GM23338 (cell line): ENCODE measurements around the gene CNPPD1. TPM values are rescaled to one million over a fixed set of nuclear protein-coding genes. Genes with fewer than 3 reads are reported as not detected.

Experiments
- ATAC-seq: fragments of 200-7000 bp; cut with Tn5 transposase; 3 replicates; pipeline ENCODE4 v1.9.1; 2020
- DNase-seq: peaks from one replicate; pipeline ENCODE4 v3.0.0-alpha.2; 2015; ENCODE audit warnings: low spot score
- H2AFZ ChIP-seq: fragments of 200-600 bp; sonication (generic); 2 replicates; pipeline ENCODE4 v1.8.0; 2016; ENCODE audit warnings: antibody characterized with exemption, mild to moderate bottlenecking, moderate library complexity
- H3F3A ChIP-seq: fragments of 200-600 bp; sonication (generic); replicated peaks from 2 replicates; pipeline ENCODE4 v1.8.0; 2017; ENCODE audit warnings: antibody characterized with exemption, mixed run types, low read depth
- H3K27ac ChIP-seq: fragments of 200-600 bp; sonication (generic); 2 replicates; pipeline ENCODE4 v1.6.1; 2016; ENCODE audit warnings: low read depth
- H3K27me3 ChIP-seq: fragments of 200-600 bp; sonication (generic); 2 replicates; pipeline ENCODE4 v1.8.0; 2016; ENCODE audit warnings: mild to moderate bottlenecking, mixed run types, moderate library complexity; ENCODE audit not compliant: insufficient read depth
- H3K36me3 ChIP-seq: fragments of 200-600 bp; sonication (generic); 2 replicates; pipeline ENCODE4 v1.8.0; 2016; ENCODE audit warnings: mild to moderate bottlenecking; ENCODE audit not compliant: insufficient read depth
- H3K4me1 ChIP-seq: fragments of 200-600 bp; sonication (generic); 2 replicates; pipeline ENCODE4 v1.8.0; 2016; ENCODE audit warnings: mild to moderate bottlenecking, moderate library complexity; ENCODE audit not compliant: insufficient read depth
- H3K4me2 ChIP-seq: fragments of 200-600 bp; sonication (generic); 2 replicates; pipeline ENCODE4 v1.7.1; 2017; ENCODE audit warnings: mixed run types
- H3K4me3 ChIP-seq: fragments of 200-600 bp; sonication (generic); 2 replicates; pipeline ENCODE4 v1.6.1; 2016; ENCODE audit warnings: mixed run types
- H3K79me2 ChIP-seq: fragments of 200-600 bp; sonication (generic); replicated peaks from 2 replicates; pipeline ENCODE4 v1.8.0; 2017; ENCODE audit warnings: mild to moderate bottlenecking; ENCODE audit not compliant: insufficient read depth
- H3K9me2 ChIP-seq: fragments of 200-600 bp; sonication (generic); 2 replicates; pipeline ENCODE4 v1.8.0; 2017; ENCODE audit not compliant: insufficient read depth
- H4K20me1 ChIP-seq: fragments of 200-600 bp; sonication (generic); replicated peaks from 2 replicates; pipeline ENCODE4 v1.8.0; 2017; ENCODE audit warnings: mild to moderate bottlenecking; ENCODE audit not compliant: insufficient read depth
- H3K27ac Mint-ChIP-seq: 2 replicates; pipeline ENCODE4 v1.8.0; 2020; ENCODE audit warnings: inconsistent platforms, mild to moderate bottlenecking, moderate library complexity, mixed read lengths
- H3K27me3 Mint-ChIP-seq: 3 replicates; pipeline ENCODE4 v1.8.0; 2022; ENCODE audit warnings: low read depth, mild to moderate bottlenecking, moderate library complexity, mixed read lengths, inconsistent platforms; ENCODE audit not compliant: insufficient read depth, poor library complexity
- H3K36me3 Mint-ChIP-seq: 3 replicates; pipeline ENCODE4 v1.8.0; 2021; ENCODE audit warnings: low read depth, mild to moderate bottlenecking, inconsistent platforms, moderate library complexity, mixed read lengths
- H3K4me1 Mint-ChIP-seq: 3 replicates; pipeline ENCODE4 v1.8.0; 2020; ENCODE audit warnings: mild to moderate bottlenecking, inconsistent platforms, mixed read lengths
- H3K4me3 Mint-ChIP-seq: 3 replicates; pipeline ENCODE4 v1.8.0; 2021; ENCODE audit warnings: moderate library complexity, mild to moderate bottlenecking, inconsistent platforms, mixed read lengths
- H3K9me3 Mint-ChIP-seq: 3 replicates; pipeline ENCODE4 v1.8.0; 2020; ENCODE audit warnings: moderate library complexity, mild to moderate bottlenecking, inconsistent platforms, mixed read lengths
- CREB1 ChIP-seq: fragments of 250-450 bp; sonication (Bioruptor Pico); IDR thresholded peaks from 2 replicates; pipeline ENCODE4 v1.5.0; 2020; ENCODE audit warnings: low read depth, mild to moderate bottlenecking, moderate library complexity
- EZH2 ChIP-seq: fragments of 200-600 bp; sonication (generic); IDR thresholded peaks from one replicate; pipeline ENCODE4 v1.8.0; 2017; ENCODE audit warnings: antibody characterized with exemption, mild to moderate bottlenecking, low read depth; ENCODE audit not compliant: unreplicated experiment
- JUNB ChIP-seq: IDR thresholded peaks from one replicate; pipeline ENCODE4 v1.6.1; 2016; ENCODE audit warnings: antibody characterized with exemption; ENCODE audit not compliant: unreplicated experiment
- NANOG ChIP-seq: IDR thresholded peaks from 2 replicates; pipeline ENCODE4 v1.6.1; 2016; ENCODE audit warnings: antibody characterized with exemption, borderline replicate concordance
- POLR2AphosphoS5 ChIP-seq: IDR thresholded peaks from 2 replicates; pipeline ENCODE4 v1.6.1; 2016; ENCODE audit warnings: antibody characterized with exemption, low read depth
- ZNF114 ChIP-seq: fragments of 250-450 bp; sonication (Bioruptor Pico); IDR thresholded peaks from 2 replicates; pipeline ENCODE4 v1.5.0; 2020; ENCODE audit warnings: mild to moderate bottlenecking, moderate library complexity
- ZNF331 ChIP-seq: fragments of 250-450 bp; sonication (Bioruptor Pico); IDR thresholded peaks from 2 replicates; pipeline ENCODE4 v1.5.0; 2020; ENCODE audit warnings: low read depth, mild to moderate bottlenecking, moderate library complexity
- polyA plus RNA-seq: library from polyadenylated mRNA; unstranded; fragments of >200 nt; fragmentation: Nextera tagmentation; extraction: Ambion mirVana; gene quantifications from 2 replicates; pipeline ENCODE4 v1.2.1, GENCODE V29; 2016
- total RNA-seq: library from RNA; depleted of rRNA; stranded (reverse); fragments of >200 nt; shearing (Covaris generic); gene quantifications from 2 replicates; pipeline ENCODE4 v1.2.3, GENCODE V29; 2014
- TF ChIP-seq, protein P1 (sequence below): IDR thresholded peaks from 2 replicates; pipeline ENCODE4 v1.6.1; 2016; ENCODE audit warnings: antibody characterized with exemption
- TF ChIP-seq, protein P2 (sequence below): IDR thresholded peaks from one replicate; pipeline ENCODE4 v1.6.1; 2018; ENCODE audit warnings: antibody characterized with exemption; ENCODE audit not compliant: unreplicated experiment
- TF ChIP-seq, protein P3 (sequence below), 2 experiments: fragments of 200-600 bp in 1 of 2; sonication (generic) in 1 of 2; conservative IDR thresholded peaks; 2 replicates each; pipeline versions ENCODE4 v1.5.1 to v1.6.1; 2016 to 2017; ENCODE audit warnings: antibody characterized with exemption in 2 of 2, low read depth in 2 of 2, mild to moderate bottlenecking in 2 of 2, moderate library complexity in 1 of 2

Gene CNPPD1
- total and polyA plus RNA-seq, 2 experiments from 2014 or later: 18.0 to 18.2 TPM

DNA sequence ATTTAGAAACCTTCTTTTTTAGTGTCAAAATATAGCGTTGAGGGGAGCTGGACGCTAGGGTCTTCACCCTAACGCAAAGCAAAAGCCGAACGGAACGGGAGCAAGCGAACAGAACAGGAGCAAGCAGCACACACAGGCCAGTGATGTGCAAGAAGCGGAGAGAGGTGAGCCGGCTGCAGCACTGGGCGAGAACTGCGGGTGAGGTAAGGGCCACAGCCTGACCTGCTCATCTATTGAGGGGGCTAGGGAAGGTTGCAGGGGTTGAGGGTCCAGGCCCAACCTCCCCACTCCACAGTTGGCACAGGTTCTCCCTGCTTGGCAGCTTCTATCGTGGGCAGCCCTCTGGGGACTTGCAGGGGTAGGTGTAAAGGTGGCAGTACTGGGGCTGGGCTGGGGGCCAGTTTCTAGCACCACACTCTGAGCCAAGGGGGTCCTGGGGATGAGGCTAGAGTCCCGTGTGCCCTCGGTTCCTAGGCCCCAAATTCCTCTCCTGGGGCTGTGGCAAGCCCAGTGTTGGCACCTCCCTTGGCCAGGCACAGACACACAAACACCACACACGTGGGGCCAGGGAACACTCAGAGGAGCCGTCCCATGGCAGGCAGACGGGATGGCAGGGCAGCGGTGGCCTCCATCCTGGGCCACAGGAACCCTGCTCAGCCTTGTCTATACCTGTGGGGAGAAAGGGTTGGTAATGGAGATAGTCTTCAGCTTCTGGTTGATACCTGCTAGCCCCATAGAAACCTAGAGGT lies 43.2 kb upstream of the CNPPD1 start:
- peaks cover 9% of the 10 kb centered on the region; the same call in 1 of the 2 replicates for H3F3A ChIP-seq
- H3K4me3 ChIP-seq: peak overlapping the region; percentile 81
- peaks cover 5% of the 10 kb centered on the region; the same call in 1 of the 2 replicates for H3K36me3 ChIP-seq
- H3K4me2 ChIP-seq: peak overlapping the region; percentile 90; the same call in 1 of the 2 replicates
- Mint-ChIP-seq H3K9me3 (no peaks in the 10 kb centered on the region), H3K36me3 (peaks cover 44% of the 10 kb centered on the region), H3K4me3 (peak overlapping the region; percentile 90), H3K27me3 (peaks cover 14% of the 10 kb centered on the region), H3K4me1 (peaks cover 21% of the 10 kb centered on the region), H3K27ac (peak overlapping the region; percentile 95)
- no peaks in the 10 kb centered on the region; the same call in 1 of the 2 replicates for H4K20me1 ChIP-seq
- no peaks in the 10 kb centered on the region for H3K79me2 ChIP-seq
- peaks cover 17% of the 10 kb centered on the region for H3K4me1 ChIP-seq
- H2AFZ ChIP-seq: peak overlapping the region; percentile 81; the same call in 1 of the 2 replicates
- TF ChIP-seq POLR2AphosphoS5: no peak
- TF ChIP-seq, protein P1, sequence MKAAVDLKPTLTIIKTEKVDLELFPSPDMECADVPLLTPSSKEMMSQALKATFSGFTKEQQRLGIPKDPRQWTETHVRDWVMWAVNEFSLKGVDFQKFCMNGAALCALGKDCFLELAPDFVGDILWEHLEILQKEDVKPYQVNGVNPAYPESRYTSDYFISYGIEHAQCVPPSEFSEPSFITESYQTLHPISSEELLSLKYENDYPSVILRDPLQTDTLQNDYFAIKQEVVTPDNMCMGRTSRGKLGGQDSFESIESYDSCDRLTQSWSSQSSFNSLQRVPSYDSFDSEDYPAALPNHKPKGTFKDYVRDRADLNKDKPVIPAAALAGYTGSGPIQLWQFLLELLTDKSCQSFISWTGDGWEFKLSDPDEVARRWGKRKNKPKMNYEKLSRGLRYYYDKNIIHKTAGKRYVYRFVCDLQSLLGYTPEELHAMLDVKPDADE: no peak
- TF ChIP-seq JUNB: no peak
- no peak for TF ChIP-seq EZH2
- TF ChIP-seq, protein P2, sequence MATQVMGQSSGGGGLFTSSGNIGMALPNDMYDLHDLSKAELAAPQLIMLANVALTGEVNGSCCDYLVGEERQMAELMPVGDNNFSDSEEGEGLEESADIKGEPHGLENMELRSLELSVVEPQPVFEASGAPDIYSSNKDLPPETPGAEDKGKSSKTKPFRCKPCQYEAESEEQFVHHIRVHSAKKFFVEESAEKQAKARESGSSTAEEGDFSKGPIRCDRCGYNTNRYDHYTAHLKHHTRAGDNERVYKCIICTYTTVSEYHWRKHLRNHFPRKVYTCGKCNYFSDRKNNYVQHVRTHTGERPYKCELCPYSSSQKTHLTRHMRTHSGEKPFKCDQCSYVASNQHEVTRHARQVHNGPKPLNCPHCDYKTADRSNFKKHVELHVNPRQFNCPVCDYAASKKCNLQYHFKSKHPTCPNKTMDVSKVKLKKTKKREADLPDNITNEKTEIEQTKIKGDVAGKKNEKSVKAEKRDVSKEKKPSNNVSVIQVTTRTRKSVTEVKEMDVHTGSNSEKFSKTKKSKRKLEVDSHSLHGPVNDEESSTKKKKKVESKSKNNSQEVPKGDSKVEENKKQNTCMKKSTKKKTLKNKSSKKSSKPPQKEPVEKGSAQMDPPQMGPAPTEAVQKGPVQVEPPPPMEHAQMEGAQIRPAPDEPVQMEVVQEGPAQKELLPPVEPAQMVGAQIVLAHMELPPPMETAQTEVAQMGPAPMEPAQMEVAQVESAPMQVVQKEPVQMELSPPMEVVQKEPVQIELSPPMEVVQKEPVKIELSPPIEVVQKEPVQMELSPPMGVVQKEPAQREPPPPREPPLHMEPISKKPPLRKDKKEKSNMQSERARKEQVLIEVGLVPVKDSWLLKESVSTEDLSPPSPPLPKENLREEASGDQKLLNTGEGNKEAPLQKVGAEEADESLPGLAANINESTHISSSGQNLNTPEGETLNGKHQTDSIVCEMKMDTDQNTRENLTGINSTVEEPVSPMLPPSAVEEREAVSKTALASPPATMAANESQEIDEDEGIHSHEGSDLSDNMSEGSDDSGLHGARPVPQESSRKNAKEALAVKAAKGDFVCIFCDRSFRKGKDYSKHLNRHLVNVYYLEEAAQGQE: no peak
- TF ChIP-seq CREB1 (CRISPR knock-in tag): no peak
- no peak for TF ChIP-seq ZNF114 (CRISPR knock-in tag)
- TF ChIP-seq NANOG: no peak
- TF ChIP-seq, protein P3, sequence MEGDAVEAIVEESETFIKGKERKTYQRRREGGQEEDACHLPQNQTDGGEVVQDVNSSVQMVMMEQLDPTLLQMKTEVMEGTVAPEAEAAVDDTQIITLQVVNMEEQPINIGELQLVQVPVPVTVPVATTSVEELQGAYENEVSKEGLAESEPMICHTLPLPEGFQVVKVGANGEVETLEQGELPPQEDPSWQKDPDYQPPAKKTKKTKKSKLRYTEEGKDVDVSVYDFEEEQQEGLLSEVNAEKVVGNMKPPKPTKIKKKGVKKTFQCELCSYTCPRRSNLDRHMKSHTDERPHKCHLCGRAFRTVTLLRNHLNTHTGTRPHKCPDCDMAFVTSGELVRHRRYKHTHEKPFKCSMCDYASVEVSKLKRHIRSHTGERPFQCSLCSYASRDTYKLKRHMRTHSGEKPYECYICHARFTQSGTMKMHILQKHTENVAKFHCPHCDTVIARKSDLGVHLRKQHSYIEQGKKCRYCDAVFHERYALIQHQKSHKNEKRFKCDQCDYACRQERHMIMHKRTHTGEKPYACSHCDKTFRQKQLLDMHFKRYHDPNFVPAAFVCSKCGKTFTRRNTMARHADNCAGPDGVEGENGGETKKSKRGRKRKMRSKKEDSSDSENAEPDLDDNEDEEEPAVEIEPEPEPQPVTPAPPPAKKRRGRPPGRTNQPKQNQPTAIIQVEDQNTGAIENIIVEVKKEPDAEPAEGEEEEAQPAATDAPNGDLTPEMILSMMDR (conservative IDR thresholded peaks at IDR 0.05; ENCODE audit: low read depth in 2 of 2): no peak
- TF ChIP-seq ZNF331 (CRISPR knock-in tag): no peak
- H3K27me3 ChIP-seq: no peaks in the 10 kb centered on the region
- H3K27ac ChIP-seq: no peak overlapping the region
- DNase-seq (no peak), ATAC-seq (no peak)
- H3K9me2 ChIP-seq: no peaks in the 10 kb centered on the region
